Measurements from ENCODE around the gene MTCH1.
"Not testable (repeated sequence)": the region's sequence is repeated elsewhere in the genome, so short reads cannot be mapped to it uniquely, and the experiment has no call there.

Gene MTCH1

GRCh38 chr6:36954262-36954931, 31.6 kb downstream of the MTCH1 start, which contains the start of gene PI16:
PI16 (plus strand) TSS chr6:36954738; CDS start chr6:36954761, 23 bp downstream.
- DNase-seq (ENCODE audit: low read depth in 3 of 3) = no peak

- DNase-seq (ENCODE audit: low read depth in 3 of 3) = no peak
Observed at GRCh38 chr6:36953931-36954261, 32.1 kb downstream of the MTCH1 start.

GRCh38 chr6:36949636-36950035, 36.4 kb downstream of the MTCH1 start:
- DNase-seq (ENCODE audit: low read depth in 3 of 3) = no peak

- not testable (repeated sequence) for DNase-seq (ENCODE audit: low read depth in 3 of 3)
Observed at GRCh38 chr6:36949076-36949475, 36.9 kb downstream of the MTCH1 start.

- DNase-seq (ENCODE audit: low read depth in 3 of 3) = no peak
Observed at GRCh38 chr6:36947570-36948351, 38.2 kb downstream of the MTCH1 start.

GRCh38 chr6:36946526-36946925, 39.5 kb downstream of the MTCH1 start:
- DNase-seq (ENCODE audit: low read depth in 3 of 3) = no peak

GRCh38 chr6:36945301-36945700, 40.7 kb downstream of the MTCH1 start:
- no peak for DNase-seq (ENCODE audit: low read depth in 3 of 3)

GRCh38 chr6:36944650-36945049, 41.3 kb downstream of the MTCH1 start:
- DNase-seq (ENCODE audit: low read depth in 3 of 3) = no peak

- not testable (repeated sequence) for DNase-seq (ENCODE audit: low read depth in 3 of 3)
Observed at GRCh38 chr6:36942329-36942728, 43.7 kb downstream of the MTCH1 start.

- DNase-seq (ENCODE audit: low read depth in 3 of 3) = not testable (repeated sequence)
Observed at GRCh38 chr6:36941561-36941960, 44.4 kb downstream of the MTCH1 start.

GRCh38 chr6:36940027-36940426, 46.0 kb downstream of the MTCH1 start:
- DNase-seq (ENCODE audit: low read depth in 3 of 3) = no peak

- not testable (repeated sequence) for DNase-seq (ENCODE audit: low read depth in 3 of 3)
Observed at GRCh38 chr6:36939005-36939404, 47.0 kb downstream of the MTCH1 start.

GRCh38 chr6:36938536-36938935, 47.5 kb downstream of the MTCH1 start:
- DNase-seq (ENCODE audit: low read depth in 3 of 3) = no peak

- no peak for DNase-seq (ENCODE audit: low read depth in 3 of 3)
Observed at GRCh38 chr6:36937896-36938295, 48.1 kb downstream of the MTCH1 start.

- no peak for DNase-seq (ENCODE audit: low read depth in 3 of 3)
Observed at GRCh38 chr6:36936824-36937223, 49.2 kb downstream of the MTCH1 start.

GRCh38 chr6:36934901-36935300, 51.1 kb downstream of the MTCH1 start:
- no peak for DNase-seq (ENCODE audit: low read depth in 3 of 3)

GRCh38 chr6:36933519-36933918, 52.5 kb downstream of the MTCH1 start:
- no peak for DNase-seq (ENCODE audit: low read depth in 3 of 3)

- DNase-seq (ENCODE audit: low read depth in 3 of 3) = no peak
Observed at GRCh38 chr6:36933102-36933501, 52.9 kb downstream of the MTCH1 start.

- DNase-seq (ENCODE audit: low read depth in 3 of 3) = no peak
Observed at GRCh38 chr6:36930483-36930882, 55.5 kb downstream of the MTCH1 start.

GRCh38 chr6:36929607-36930006, 56.4 kb downstream of the MTCH1 start:
- DNase-seq (ENCODE audit: low read depth in 3 of 3) = no peak

- no peak for DNase-seq (ENCODE audit: low read depth in 3 of 3)
Observed at GRCh38 chr6:36929152-36929551, 56.8 kb downstream of the MTCH1 start.

- no peak for DNase-seq (ENCODE audit: low read depth in 3 of 3)
Observed at GRCh38 chr6:36928547-36928918, 57.5 kb downstream of the MTCH1 start.

Data from stimulated activated CD4-positive, alpha-beta T cell treated with anti-CD3 and anti-CD28 coated beads, TNF-alpha, amount 100 ng/mL, for 24 hours (primary cell).